Vagina (tissue), 2 donors: ENCODE results near the gene FCN2. TPM values are rescaled to one million over a fixed set of nuclear protein-coding genes. Genes with fewer than 3 reads are reported as not detected.

Experiments used
- DNase-seq, 2 donors: peaks; one replicate each; pipeline ENCODE4 v3.0.0-alpha.2; 2017; ENCODE audit errors: extremely low spot score in 2 of 2
- H3K27ac ChIP-seq: fragments of 200-600 bp; sonication (generic); one replicate; pipeline ENCODE4 v1.5.1; 2019
- H3K27me3 ChIP-seq: fragments of 200-600 bp; sonication (generic); one replicate; pipeline ENCODE4 v1.5.1; 2019
- H3K36me3 ChIP-seq, 2 donors: fragments of 200-600 bp; sonication (generic); one replicate each; pipeline ENCODE4 v1.5.1; 2017 to 2019
- H3K4me1 ChIP-seq: fragments of 200-600 bp; sonication (generic); one replicate; pipeline ENCODE4 v1.5.1; 2019
- H3K4me3 ChIP-seq, 2 donors: fragments of 200-600 bp; sonication (generic); 1 replicate in 1 of 2; 2 replicates in 1 of 2; pipeline ENCODE4 v1.5.1; 2016 to 2019
- H3K9me3 ChIP-seq: fragments of 200-600 bp; sonication (generic); one replicate; pipeline ENCODE4 v1.5.1; 2019
- POLR2A ChIP-seq, 2 donors: fragments of 450-650 bp; IDR thresholded peaks; one replicate each; pipeline ENCODE4 v1.6.1; 2017; ENCODE audit warnings: antibody characterized with exemption in 2 of 2, mild to moderate bottlenecking in 2 of 2, moderate library complexity in 2 of 2
- POLR2AphosphoS5 ChIP-seq, 2 donors: sonication (generic); formaldehyde crosslinking; IDR thresholded peaks; one replicate each; pipeline ENCODE4 v1.9.0; 2017; ENCODE audit warnings: antibody characterized with exemption in 2 of 2, mild to moderate bottlenecking in 2 of 2, low read depth in 1 of 2; ENCODE audit not compliant: insufficient read depth in 1 of 2
- intact Hi-C: fragments of 100-400 bp; cut with DNase I; formaldehyde crosslinking; loops from one replicate; pipeline ENCODE4 v1.15.1; 2023
- total RNA-seq: library from RNA; depleted of rRNA; stranded (reverse); fragments of >200 nt; gene quantifications from one replicate; pipeline ENCODE4 v1.2.3, GENCODE V29; 2016
- TF ChIP-seq, protein P1 (sequence below), 3 experiments: fragments of 450-650 bp in 2 of 3; fragments of 200-600 bp in 1 of 3; sonication (generic) in 1 of 3; IDR thresholded peaks; one replicate each; pipeline ENCODE4 v1.5.1; 2017 to 2019; ENCODE audit warnings: antibody characterized with exemption in 3 of 3, mild to moderate bottlenecking in 2 of 3, moderate library complexity in 2 of 3

FCN2 gene
- total RNA-seq, 1 donor from 2014 or later = not detected

DNA sequence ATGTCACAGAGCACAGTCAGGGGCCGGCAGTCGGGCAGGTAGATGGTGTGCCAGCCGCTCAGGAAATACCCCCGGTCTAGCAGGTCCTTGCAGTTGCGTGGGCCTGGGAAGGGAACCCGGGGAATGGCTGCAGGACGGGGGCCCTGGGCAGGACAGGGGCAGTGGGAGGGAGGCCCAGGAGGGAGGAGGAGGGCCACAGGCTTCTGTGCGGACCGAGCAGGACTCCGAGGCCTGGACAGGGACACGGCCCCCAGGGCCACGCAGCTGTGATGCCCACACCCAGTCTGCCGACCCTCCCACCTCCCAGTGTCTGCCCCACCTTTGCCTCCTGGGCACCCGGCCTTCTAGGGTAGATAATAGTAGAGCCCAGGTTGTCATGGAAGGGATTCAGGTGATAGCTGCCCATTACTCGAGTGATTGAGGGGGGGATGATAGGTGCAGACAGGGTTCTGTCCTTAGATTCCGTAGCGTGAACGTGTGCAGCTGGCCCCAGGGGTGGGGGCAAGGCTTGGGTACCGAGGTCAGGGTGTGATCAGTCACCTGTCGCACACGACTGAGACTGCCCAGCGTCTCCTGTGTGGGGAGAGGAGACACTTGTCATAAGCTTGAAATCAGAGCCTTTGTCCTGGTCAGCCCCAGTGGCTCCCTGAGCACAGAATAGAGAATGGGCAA is 32.6 kb downstream of the FCN2 start:
- H3K27me3 ChIP-seq = no peaks in the 10 kb centered on the region
- intact Hi-C loops = no loop called here
- H3K9me3 ChIP-seq = no peaks in the 10 kb centered on the region
- H3K4me1 ChIP-seq = no peaks in the 10 kb centered on the region
- H3K36me3 ChIP-seq = no peaks in the 10 kb centered on the region
- peak in 1 of 2 donors; percentile 89 for DNase-seq
- no peak overlapping the region for H3K27ac ChIP-seq
- TF ChIP-seq POLR2AphosphoS5 (IDR thresholded peaks at IDR 0.05; ENCODE audit: insufficient read depth in 1 of 2, low read depth in 1 of 2) = no peak
- TF ChIP-seq POLR2A (IDR thresholded peaks at IDR 0.05) = no peak
- TF ChIP-seq, protein P1, sequence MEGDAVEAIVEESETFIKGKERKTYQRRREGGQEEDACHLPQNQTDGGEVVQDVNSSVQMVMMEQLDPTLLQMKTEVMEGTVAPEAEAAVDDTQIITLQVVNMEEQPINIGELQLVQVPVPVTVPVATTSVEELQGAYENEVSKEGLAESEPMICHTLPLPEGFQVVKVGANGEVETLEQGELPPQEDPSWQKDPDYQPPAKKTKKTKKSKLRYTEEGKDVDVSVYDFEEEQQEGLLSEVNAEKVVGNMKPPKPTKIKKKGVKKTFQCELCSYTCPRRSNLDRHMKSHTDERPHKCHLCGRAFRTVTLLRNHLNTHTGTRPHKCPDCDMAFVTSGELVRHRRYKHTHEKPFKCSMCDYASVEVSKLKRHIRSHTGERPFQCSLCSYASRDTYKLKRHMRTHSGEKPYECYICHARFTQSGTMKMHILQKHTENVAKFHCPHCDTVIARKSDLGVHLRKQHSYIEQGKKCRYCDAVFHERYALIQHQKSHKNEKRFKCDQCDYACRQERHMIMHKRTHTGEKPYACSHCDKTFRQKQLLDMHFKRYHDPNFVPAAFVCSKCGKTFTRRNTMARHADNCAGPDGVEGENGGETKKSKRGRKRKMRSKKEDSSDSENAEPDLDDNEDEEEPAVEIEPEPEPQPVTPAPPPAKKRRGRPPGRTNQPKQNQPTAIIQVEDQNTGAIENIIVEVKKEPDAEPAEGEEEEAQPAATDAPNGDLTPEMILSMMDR (IDR thresholded peaks at IDR 0.05) = no peak
- no peak overlapping the region for H3K4me3 ChIP-seq

DNA sequence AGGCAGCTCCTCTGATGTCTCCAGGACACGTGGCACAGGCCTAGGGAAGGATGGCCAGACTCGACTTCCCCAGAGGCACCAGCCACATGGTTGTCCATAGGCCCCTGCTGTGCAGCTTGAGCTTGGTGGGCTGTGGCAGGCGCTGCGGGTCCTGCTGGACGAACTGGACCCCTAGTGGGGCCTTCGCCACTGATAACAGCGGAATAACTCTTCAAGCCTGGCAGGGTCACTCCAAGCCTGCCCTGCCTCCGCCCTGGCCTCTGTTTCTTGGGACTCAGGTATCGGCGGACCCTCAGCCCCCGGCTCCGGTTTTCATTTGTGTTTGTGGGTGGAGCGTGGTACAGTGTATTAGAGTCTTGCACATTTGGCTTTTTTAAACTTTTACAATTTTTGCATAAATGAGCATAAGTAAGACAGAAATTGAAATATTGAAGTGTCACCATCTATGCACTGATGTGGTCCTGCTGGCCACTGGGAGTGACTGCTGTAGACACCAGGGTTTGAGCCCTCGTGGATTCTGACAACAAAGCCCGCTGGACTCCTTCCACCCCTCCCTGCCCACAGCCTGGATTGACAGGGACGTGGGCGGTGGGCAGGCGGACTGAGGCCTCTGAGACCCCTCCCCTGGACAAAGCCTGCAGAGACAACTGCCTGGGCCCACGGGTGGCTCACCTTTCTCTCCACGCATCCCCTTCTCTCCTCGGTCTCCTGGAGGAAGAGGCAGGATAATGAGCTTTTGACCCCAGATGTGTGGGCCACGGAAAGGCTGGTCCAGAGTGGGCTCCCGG is 33.3 kb downstream of the FCN2 start:
- Histone ChIP-seq H3K9me3 (no peaks in the 10 kb centered on the region), H3K4me3 (no peak overlapping the region), H3K36me3 (no peaks in the 10 kb centered on the region), H3K27ac (no peak overlapping the region), H3K27me3 (no peaks in the 10 kb centered on the region), H3K4me1 (no peaks in the 10 kb centered on the region)
- DNase-seq = peak in 1 of 2 donors; percentile 91
- intact Hi-C loops = no loop called here
- TF ChIP-seq, protein P1 (IDR thresholded peaks at IDR 0.05) = no peak
- TF ChIP-seq POLR2A (IDR thresholded peaks at IDR 0.05) = no peak
- TF ChIP-seq POLR2AphosphoS5 (IDR thresholded peaks at IDR 0.05; ENCODE audit: insufficient read depth in 1 of 2, low read depth in 1 of 2) = no peak

DNA sequence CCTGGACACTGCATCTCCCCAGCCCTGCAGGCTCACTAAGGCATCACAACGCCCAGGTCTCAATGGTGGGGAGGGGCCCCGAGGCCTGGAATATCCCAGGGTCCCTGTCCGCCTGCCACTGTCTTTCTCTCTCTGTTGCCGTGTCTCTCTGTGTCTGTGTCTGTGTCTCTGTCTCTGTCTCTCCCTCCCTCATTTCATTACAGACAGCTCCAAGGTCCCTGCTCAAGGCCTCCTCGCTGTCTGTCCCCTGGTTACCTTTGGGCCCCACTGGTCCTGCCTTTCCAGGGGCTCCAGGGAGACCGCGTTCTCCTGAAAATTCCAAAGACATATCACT is 33.9 kb downstream of the FCN2 start:
- H3K4me3 ChIP-seq = no peak overlapping the region
- TF ChIP-seq POLR2A (IDR thresholded peaks at IDR 0.05) = no peak
- TF ChIP-seq POLR2AphosphoS5 (IDR thresholded peaks at IDR 0.05; ENCODE audit: insufficient read depth in 1 of 2, low read depth in 1 of 2) = no peak
- TF ChIP-seq, protein P1 (IDR thresholded peaks at IDR 0.05) = no peak
- intact Hi-C loops = no loop called here
- H3K4me1 ChIP-seq = no peaks in the 10 kb centered on the region
- no peaks in the 10 kb centered on the region for H3K9me3 ChIP-seq
- DNase-seq = no peak
- no peaks in the 10 kb centered on the region for H3K36me3 ChIP-seq
- no peaks in the 10 kb centered on the region for H3K27me3 ChIP-seq
- H3K27ac ChIP-seq = no peak overlapping the region

DNA sequence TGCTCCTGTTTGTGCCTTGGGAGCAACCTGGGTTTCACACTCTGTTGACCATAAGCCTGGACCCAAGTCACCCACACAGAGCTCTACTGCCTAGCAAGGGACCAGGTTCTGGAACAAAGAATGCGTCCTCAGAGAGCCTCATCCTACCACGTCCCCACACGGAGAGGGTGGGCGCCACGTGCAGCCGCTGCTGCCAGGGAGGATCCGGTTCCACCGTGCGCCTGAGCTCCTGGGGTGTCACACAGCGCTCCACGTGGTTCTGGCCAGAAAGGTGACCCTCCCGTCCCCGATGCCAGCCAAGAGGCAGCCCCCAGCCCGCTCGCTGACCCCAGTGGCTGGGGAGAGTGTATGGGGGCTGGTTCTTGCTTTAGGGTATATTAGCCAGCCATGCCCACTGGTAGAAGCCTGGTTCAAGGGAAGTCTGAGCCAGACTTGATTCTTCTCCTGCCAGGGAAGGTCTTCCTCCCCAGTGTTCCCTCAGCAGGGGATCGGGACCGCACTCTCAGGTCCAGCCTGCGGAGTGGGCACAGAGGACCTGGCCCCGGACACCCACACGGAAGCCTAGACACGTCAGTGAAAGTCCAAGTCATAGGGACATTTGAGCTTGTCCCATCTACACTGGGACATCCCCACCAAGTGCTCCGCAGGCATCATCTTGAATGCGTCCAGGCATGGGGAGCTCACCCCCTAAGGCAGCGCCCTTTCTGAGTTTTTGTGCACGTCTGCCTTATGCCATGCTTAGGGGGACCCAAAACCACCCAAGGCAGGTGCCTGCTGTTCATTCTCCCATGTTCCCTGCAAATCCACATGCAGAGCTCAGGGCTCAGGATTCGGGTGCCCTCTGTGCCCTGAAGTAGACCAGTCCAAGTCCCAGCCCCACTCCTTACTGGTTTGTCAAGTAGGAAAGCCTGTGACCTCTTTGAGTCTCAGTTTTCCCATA is 34.7 kb downstream of the FCN2 start:
- no peaks in the 10 kb centered on the region for H3K27me3 ChIP-seq
- TF ChIP-seq POLR2A (IDR thresholded peaks at IDR 0.05) (no peak), POLR2AphosphoS5 (IDR thresholded peaks at IDR 0.05; ENCODE audit: insufficient read depth in 1 of 2, low read depth in 1 of 2) (no peak)
- TF ChIP-seq, protein P1 (IDR thresholded peaks at IDR 0.05) = no peak
- no peak overlapping the region for H3K27ac ChIP-seq
- H3K4me3 ChIP-seq = no peak overlapping the region
- intact Hi-C loops = no loop called here
- H3K4me1 ChIP-seq = no peaks in the 10 kb centered on the region
- peak in 1 of 2 donors; percentile 79 for DNase-seq
- no peaks in the 10 kb centered on the region for H3K9me3 ChIP-seq
- no peaks in the 10 kb centered on the region for H3K36me3 ChIP-seq
